HepG2 (cell line): ENCODE data around the gene SUDS3. TPM values are rescaled to one million over a fixed set of nuclear protein-coding genes. Genes with fewer than 3 reads are reported as not detected.

Experiments
- ATAC-seq: fragments of 200-7000 bp; cut with Tn5 transposase; 3 replicates; pipeline ENCODE4 v1.9.1; 2020; ENCODE audit warnings: mild to moderate bottlenecking, moderate library complexity
- BruUV-seq: library from RNA; stranded (reverse); fragments of 400-500 nt; replicated peaks from 2 replicates; lab custom pipeline; 2021; lab: Mats Ljungman, UMichigan
- CTCF ChIA-PET: fragments of 300-600 bp; formaldehyde crosslinking; extraction: SDS; loops from one replicate; lab custom pipeline; 2021; ENCODE audit warnings: low total read pairs, inconsistent platforms, low intra/inter-chr PET ratio; lab: Yijun Ruan, JAX
- POLR2A ChIA-PET: fragments of 350-600 bp; sonication (Branson Sonifier 250); formaldehyde crosslinking; loops from one replicate; lab custom pipeline; 2020; ENCODE audit warnings: antibody characterized with exemption, inconsistent platforms; lab: Yijun Ruan, JAX
- DNase-seq: peaks from one replicate; pipeline ENCODE4 v3.0.0-alpha.2; 2015; ENCODE audit warnings: low spot score
- FAIRE-seq: peaks from 3 replicates; lab custom pipeline; 2011; peaks lifted over from hg19 to GRCh38; lab: Jason Lieb, UNC
- H2AFZ ChIP-seq: one replicate; pipeline ENCODE4 v1.6.1; 2011; ENCODE audit warnings: low read length, inconsistent platforms
- H3K27ac ChIP-seq: fragments of 300-600 bp; 3 replicates; pipeline ENCODE4 v1.8.0; 2011; ENCODE audit warnings: mixed run types, mild to moderate bottlenecking, mixed read lengths, low read length, inconsistent platforms; ENCODE audit not compliant: insufficient read depth; ENCODE audit errors: extremely low read length
- H3K27me3 ChIP-seq, 2 experiments: fragments of 200-600 bp in 1 of 2; 2 replicates in 1 of 2; 3 replicates in 1 of 2; pipeline versions ENCODE4 v1.6.0 to v1.8.0; 2011; ENCODE audit warnings: low read length in 2 of 2, mild to moderate bottlenecking in 2 of 2, moderate library complexity in 2 of 2, inconsistent platforms in 1 of 2; ENCODE audit not compliant: insufficient read depth in 2 of 2, control insufficient read depth in 1 of 2
- H3K36me3 ChIP-seq, 2 experiments: fragments of 200-600 bp in 1 of 2; replicated peaks in 1 of 2; 2 replicates in 1 of 2; 3 replicates in 1 of 2; pipeline versions ENCODE4 v1.5.1 to v1.8.0; 2011; ENCODE audit warnings: low read length in 2 of 2, inconsistent platforms in 1 of 2; ENCODE audit not compliant: insufficient read depth in 2 of 2, control insufficient read depth in 1 of 2
- H3K4me1 ChIP-seq: 2 replicates; pipeline ENCODE4 v1.5.1; 2012; ENCODE audit warnings: low read length, inconsistent platforms; ENCODE audit not compliant: insufficient read depth
- H3K4me2 ChIP-seq: 2 replicates; pipeline ENCODE4 v1.6.0; 2011; ENCODE audit warnings: low read depth, low read length, inconsistent platforms
- H3K4me3 ChIP-seq, 3 experiments: fragments of 200-600 bp in 1 of 3; sonication (generic), shearing (Covaris generic) in 1 of 3; replicated peaks in 1 of 3; 2 replicates each; pipeline ENCODE4 v1.5.1; 2011 to 2016; ENCODE audit warnings: low read length in 3 of 3, inconsistent platforms in 2 of 3, low read depth in 2 of 3, mild to moderate bottlenecking in 2 of 3, control low read depth in 1 of 3, mixed read lengths in 1 of 3; ENCODE audit not compliant: insufficient read depth in 1 of 3
- H3K79me2 ChIP-seq: one replicate; pipeline ENCODE4 v1.6.1; 2011; ENCODE audit warnings: low read length, inconsistent platforms; ENCODE audit not compliant: insufficient read depth
- H3K9ac ChIP-seq: 2 replicates; pipeline ENCODE4 v1.6.0; 2011; ENCODE audit warnings: mild to moderate bottlenecking, low read depth, low read length, inconsistent platforms; ENCODE audit not compliant: insufficient read depth
- H3K9me3 ChIP-seq: 2 replicates; pipeline ENCODE4 v1.5.1; 2012; ENCODE audit warnings: mild to moderate bottlenecking, low read length
- H4K20me1 ChIP-seq: 2 replicates; pipeline ENCODE4 v1.6.0; 2011; ENCODE audit warnings: inconsistent platforms, mild to moderate bottlenecking, low read length, moderate library complexity; ENCODE audit not compliant: insufficient read depth
- ELK4 ChIP-seq: sonication (generic); formaldehyde crosslinking; IDR thresholded peaks from 2 replicates; pipeline ENCODE4 v1.9.0; 2021; ENCODE audit warnings: missing genetic modification reagents, borderline replicate concordance
- SSRP1 ChIP-seq: IDR thresholded peaks from 2 replicates; pipeline ENCODE4 v1.6.1; 2016; ENCODE audit warnings: control low read depth
- ZNF709 ChIP-seq: sonication (generic); formaldehyde crosslinking; IDR thresholded peaks from 2 replicates; pipeline ENCODE4 v1.5.0; 2020; ENCODE audit warnings: mild to moderate bottlenecking, missing genetic modification reagents
- WGBS: methylation state at CpG from one replicate; pipeline ENCODE4 v1.1.6; 2017; ENCODE audit warnings: low lambda C conversion rate; 5-methylcytosine and 5-hydroxymethylcytosine counted together
- in situ Hi-C: cut with HindIII; loops from 2 replicates; pipeline ENCODE4 v1.10.0; 2017; ENCODE audit warnings: low pct_unique_long_range_greater_than_20kb; ENCODE audit not compliant: extremely low pct_ligation_motif_present
- intact Hi-C: fragments of 100-400 bp; cut with micrococcal nuclease; formaldehyde crosslinking; loops from one replicate; pipeline ENCODE4 v1.10.0; 2022; ENCODE audit not compliant: unreplicated experiment
- polyA plus RNA-seq, 8 experiments: library from polyadenylated mRNA; depleted of rRNA in 3 of 8; stranded (reverse) in 7 of 8; unstranded in 1 of 8; fragments of >200 nt; fragmentation: Illumina TruSeq in 4 of 8; extraction: Trizol in 4 of 8; gene quantifications; 2 replicates each; pipeline versions ENCODE4 v1.2.1 to v1.2.3, GENCODE V29; 2011 to 2016; ENCODE audit warnings: low read depth in 4 of 8, missing spikeins in 1 of 8, mixed read lengths in 1 of 8; ENCODE audit not compliant: insufficient read depth in 1 of 8
- total RNA-seq, 5 experiments: library from RNA; depleted of rRNA; stranded (reverse); fragments of >200 nt; fragmentation: Illumina TruSeq; extraction: Trizol; gene quantifications; 2 replicates each; pipeline ENCODE4 v1.2.3, GENCODE V29; 2016; ENCODE audit warnings: low read depth in 1 of 5
- TF ChIP-seq, protein P1 (sequence below): IDR thresholded peaks from 2 replicates; pipeline ENCODE4 v1.6.1; 2016; ENCODE audit warnings: missing compliant biosample characterization, missing genetic modification reagents, borderline replicate concordance
- TF ChIP-seq, protein P2 (sequence below): sonication (generic); formaldehyde crosslinking; IDR thresholded peaks from 2 replicates; pipeline ENCODE4 v1.5.0; 2020; ENCODE audit warnings: missing genetic modification reagents

The SUDS3 gene
- total and polyA plus RNA-seq, 2 of the 13 experiments (the other 11 are each of a cell fraction or from before 2014, with no cell fraction given): 20.2 to 33.1 TPM

DNA sequence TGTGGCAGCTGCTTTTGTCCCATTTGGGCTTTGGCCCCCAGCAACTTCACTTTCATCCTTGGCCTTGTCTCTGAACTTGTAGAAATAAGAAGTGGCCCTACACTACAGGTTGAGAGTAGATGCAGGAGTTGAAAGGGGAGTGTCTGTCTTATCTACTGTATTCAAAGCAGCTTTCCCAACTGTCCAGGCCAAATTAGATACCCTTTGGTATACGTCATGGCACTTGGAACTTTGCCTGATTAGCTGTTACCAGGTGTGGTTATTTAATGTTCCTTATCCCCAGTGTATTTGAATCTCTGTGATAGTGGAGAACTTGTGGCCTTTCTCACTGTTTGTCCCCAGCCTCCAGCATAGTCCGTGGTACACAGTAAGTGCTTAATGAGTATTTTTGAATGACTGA, 33.5 kb downstream of the SUDS3 start:
- 97% methylated on average over 2 of the region's 2 CpGs for WGBS
- ChIA-PET POLR2A (no interaction called here), CTCF (no interaction called here)
- Histone ChIP-seq H3K27me3 (no peaks in the 10 kb centered on the region), H4K20me1 (no peaks in the 10 kb centered on the region; the same call in 1 of the 2 replicates), H3K9me3 (no peaks in the 10 kb centered on the region), H2AFZ (no peak overlapping the region), H3K36me3 (peaks cover 13 to 58% of the 10 kb centered on the region in 2 experiments), H3K27ac (no peak overlapping the region), H3K4me2 (no peak overlapping the region), H3K79me2 (no peaks in the 10 kb centered on the region), H3K4me1 (no peaks in the 10 kb centered on the region), H3K4me3 (no peak overlapping the region), H3K9ac (no peak overlapping the region)
- intact Hi-C loops: no loop called here
- no TSS peak for BruUV-seq
- DNase-seq: no peak
- in situ Hi-C loops: loop anchor here (5.0 to 25.0 kb wide), 2 partner anchors 212 to 627 kb away; no protein-coding TSS in a partner anchor
- no peak for TF ChIP-seq ZNF709 (CRISPR knock-in tag)
- FAIRE-seq: no peak
- no peak for ATAC-seq

DNA sequence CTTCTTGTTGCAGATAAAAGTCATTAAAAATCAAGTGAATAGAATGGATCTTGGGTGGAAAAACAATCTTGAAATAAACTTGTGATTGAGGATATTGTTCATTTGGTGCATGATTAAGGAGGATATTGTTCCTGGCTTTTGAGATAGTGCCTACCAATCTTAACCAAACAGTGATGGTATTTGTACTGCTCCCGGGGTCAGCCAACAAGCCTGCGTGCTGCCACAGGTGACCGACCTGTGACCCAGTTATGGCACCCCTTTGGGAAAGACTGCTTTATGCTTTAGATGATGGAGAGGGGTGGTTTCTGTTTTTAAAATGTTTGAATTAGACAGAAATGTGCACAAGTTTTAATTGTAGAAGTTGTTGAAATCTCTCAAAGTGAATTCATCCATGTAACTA, 41.6 kb downstream of the SUDS3 start:
- H3K79me2 ChIP-seq: no peaks in the 10 kb centered on the region
- H3K9me3 ChIP-seq: no peaks in the 10 kb centered on the region
- CTCF ChIA-PET: no interaction called here
- DNase-seq (no peak), FAIRE-seq (no peak), ATAC-seq (no peak)
- peaks cover 2 to 24% of the 10 kb centered on the region in 2 experiments; a peak in 4 of 5 replicates for H3K36me3 ChIP-seq
- H3K4me1 ChIP-seq: peaks cover 15% of the 10 kb centered on the region
- no TSS peak for BruUV-seq
- H3K27ac ChIP-seq: no peak overlapping the region
- POLR2A ChIA-PET: no interaction called here
- H2AFZ ChIP-seq: no peak overlapping the region
- H3K27me3 ChIP-seq: no peaks in the 10 kb centered on the region
- no peak overlapping the region for H3K4me3 ChIP-seq
- 96% methylated on average over 3 of the region's 3 CpGs for WGBS
- H4K20me1 ChIP-seq: no peaks in the 10 kb centered on the region
- in situ Hi-C loops (loop anchor here (25.0 kb wide), 1 partner anchor 619 kb away; no protein-coding TSS in a partner anchor), intact Hi-C loops (no loop called here)
- H3K4me2 ChIP-seq: no peak overlapping the region
- no peak overlapping the region for H3K9ac ChIP-seq
- TF ChIP-seq, protein P1, sequence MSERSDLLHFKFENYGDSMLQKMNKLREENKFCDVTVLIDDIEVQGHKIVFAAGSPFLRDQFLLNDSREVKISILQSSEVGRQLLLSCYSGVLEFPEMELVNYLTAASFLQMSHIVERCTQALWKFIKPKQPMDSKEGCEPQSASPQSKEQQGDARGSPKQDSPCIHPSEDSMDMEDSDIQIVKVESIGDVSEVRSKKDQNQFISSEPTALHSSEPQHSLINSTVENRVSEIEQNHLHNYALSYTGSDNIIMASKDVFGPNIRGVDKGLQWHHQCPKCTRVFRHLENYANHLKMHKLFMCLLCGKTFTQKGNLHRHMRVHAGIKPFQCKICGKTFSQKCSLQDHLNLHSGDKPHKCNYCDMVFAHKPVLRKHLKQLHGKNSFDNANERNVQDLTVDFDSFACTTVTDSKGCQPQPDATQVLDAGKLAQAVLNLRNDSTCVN (CRISPR knock-in tag): no peak
- TF ChIP-seq ELK4 (CRISPR knock-in tag) (no peak), SSRP1 (no peak)
- TF ChIP-seq, protein P2, sequence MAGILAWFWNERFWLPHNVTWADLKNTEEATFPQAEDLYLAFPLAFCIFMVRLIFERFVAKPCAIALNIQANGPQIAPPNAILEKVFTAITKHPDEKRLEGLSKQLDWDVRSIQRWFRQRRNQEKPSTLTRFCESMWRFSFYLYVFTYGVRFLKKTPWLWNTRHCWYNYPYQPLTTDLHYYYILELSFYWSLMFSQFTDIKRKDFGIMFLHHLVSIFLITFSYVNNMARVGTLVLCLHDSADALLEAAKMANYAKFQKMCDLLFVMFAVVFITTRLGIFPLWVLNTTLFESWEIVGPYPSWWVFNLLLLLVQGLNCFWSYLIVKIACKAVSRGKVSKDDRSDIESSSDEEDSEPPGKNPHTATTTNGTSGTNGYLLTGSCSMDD: no peak
